ENCODE data around the gene SMYD2. TPM values are rescaled to one million over a fixed set of nuclear protein-coding genes. Genes with fewer than 3 reads are reported as not detected.

SMYD2 gene
- total and polyA plus RNA-seq, 8 donors = 8.2 to 68.7 (median 26.6) TPM

GRCh38 chr1:214247501-214248041 is 33.4 kb upstream of the SMYD2 start:
- intact Hi-C loops (cut with DNase I; ENCODE audit: low total_unique reads) = no loop called here
- Histone ChIP-seq H3K4me3 (no peak overlapping the region), H3K27ac (no peak overlapping the region), H3K36me3 (no peaks in the 10 kb centered on the region), H3K9me3 (no peaks in the 10 kb centered on the region), H3K27me3 (peaks cover 0 to 9% (median 0%) of the 10 kb centered on the region in 3 donors), H3K4me1 (no peaks in the 10 kb centered on the region)
- no peak for DNase-seq
- 69 to 80% (median 77%) methylated on average over 8 of the region's 8 CpGs for WGBS, 5 donors
- no peak for TF ChIP-seq EP300 (IDR thresholded peaks at IDR 0.05)

GRCh38 chr1:214248311-214249085 is 32.5 kb upstream of the SMYD2 start:
- TF ChIP-seq POLR2AphosphoS5 (IDR thresholded peaks at IDR 0.05) = no peak
- no peak for TF ChIP-seq EP300 (IDR thresholded peaks at IDR 0.05)
- TF ChIP-seq POLR2A (IDR thresholded peaks at IDR 0.05) = no peak
- no peak for TF ChIP-seq CTCF (IDR thresholded peaks at IDR 0.05)
- WGBS, 5 donors = 84 to 90% (median 88%) methylated on average over 7 of the region's 7 CpGs
- DNase-seq = no peak
- no peak overlapping the region for H3K4me3 ChIP-seq
- intact Hi-C loops (cut with DNase I; ENCODE audit: low total_unique reads) = no loop called here
- no peaks in the 10 kb centered on the region for H3K9me3 ChIP-seq
- no peaks in the 10 kb centered on the region for H3K4me1 ChIP-seq
- no peak overlapping the region for H3K27ac ChIP-seq
- peaks cover 0 to 9% (median 0%) of the 10 kb centered on the region in 3 donors for H3K27me3 ChIP-seq
- no peaks in the 10 kb centered on the region for H3K36me3 ChIP-seq

- H3K4me1 ChIP-seq = no peaks in the 10 kb centered on the region
- no peak overlapping the region for H3K4me3 ChIP-seq
- no peaks in the 10 kb centered on the region for H3K9me3 ChIP-seq
- H3K36me3 ChIP-seq = no peaks in the 10 kb centered on the region
- peaks cover 0 to 9% (median 0%) of the 10 kb centered on the region in 3 donors for H3K27me3 ChIP-seq
- no peak for DNase-seq
- TF ChIP-seq POLR2A (IDR thresholded peaks at IDR 0.05) = no peak
- TF ChIP-seq CTCF (IDR thresholded peaks at IDR 0.05) = no peak
- TF ChIP-seq EP300 (IDR thresholded peaks at IDR 0.05) = no peak
- TF ChIP-seq POLR2AphosphoS5 (IDR thresholded peaks at IDR 0.05) = no peak
- H3K27ac ChIP-seq = no peak overlapping the region
- 92 to 95% (median 94%) methylated on average over 14 of the region's 14 CpGs for WGBS, 5 donors
- intact Hi-C loops (cut with DNase I; ENCODE audit: low total_unique reads) = no loop called here
Measured at GRCh38 chr1:214249651-214250050, 31.3 kb upstream of the SMYD2 start.

- Histone ChIP-seq H3K27ac (no peak overlapping the region), H3K27me3 (peaks cover 0 to 15% (median 0%) of the 10 kb centered on the region in 3 donors), H3K36me3 (no peaks in the 10 kb centered on the region), H3K4me1 (no peaks in the 10 kb centered on the region), H3K4me3 (no peak overlapping the region), H3K9me3 (peaks cover 0 to 10% (median 8%) of the 10 kb centered on the region in 4 donors)
- no peak for TF ChIP-seq EP300 (IDR thresholded peaks at IDR 0.05)
- TF ChIP-seq POLR2A (IDR thresholded peaks at IDR 0.05) = no peak
- no peak for TF ChIP-seq POLR2AphosphoS5 (IDR thresholded peaks at IDR 0.05)
- intact Hi-C loops (cut with DNase I; ENCODE audit: low total_unique reads) = no loop called here
- DNase-seq = no peak
- 66 to 79% (median 73%) methylated on average over 2 of the region's 2 CpGs for whole genome bisulfite sequencing, 5 donors
Measured at GRCh38 chr1:214251354-214251753, 29.6 kb upstream of the SMYD2 start.

- peaks cover 0 to 25% (median 0%) of the 10 kb centered on the region in 3 donors for H3K27me3 ChIP-seq
- H3K4me3 ChIP-seq = no peak overlapping the region
- TF ChIP-seq POLR2A (IDR thresholded peaks at IDR 0.05) = no peak
- TF ChIP-seq POLR2AphosphoS5 (IDR thresholded peaks at IDR 0.05) = no peak
- no peak for TF ChIP-seq EP300 (IDR thresholded peaks at IDR 0.05)
- no peak for TF ChIP-seq CTCF (IDR thresholded peaks at IDR 0.05)
- WGBS, 5 donors = 92 to 98% (median 93%) methylated on average over 2 of the region's 2 CpGs
- H3K27ac ChIP-seq = no peak overlapping the region
- DNase-seq = no peak
- intact Hi-C loops (cut with DNase I; ENCODE audit: low total_unique reads) = no loop called here
- no peaks in the 10 kb centered on the region for H3K36me3 ChIP-seq
- no peaks in the 10 kb centered on the region for H3K4me1 ChIP-seq
- H3K9me3 ChIP-seq = peaks cover 0 to 10% (median 8%) of the 10 kb centered on the region in 4 donors
Measured at GRCh38 chr1:214255509-214255908, 25.4 kb upstream of the SMYD2 start.

All from stomach (tissue), 9 donors.